ENCODE measurements around the gene ENTPD2. TPM values are rescaled to one million over a fixed set of nuclear protein-coding genes. Genes with fewer than 3 reads are reported as not detected.

ENTPD2 gene
- total RNA-seq, result 1.3 TPM

- DNase-seq (ENCODE audit: low spot score), result no peak
Observed at GRCh38 chr9:137053944-137054931, at the start of gene ENTPD2. Gene ENTPD2, minus strand, starts transcription at chr9:137054061. Its CDS starts 64 bp downstream, at chr9:137053997.

- no peak for DNase-seq (ENCODE audit: low spot score)
Observed at GRCh38 chr9:137103206-137103999, 49.5 kb upstream of the ENTPD2 start.

- no peak for DNase-seq (ENCODE audit: low spot score)
Observed at GRCh38 chr9:137099231-137099630, 45.4 kb upstream of the ENTPD2 start.

- no peak for DNase-seq (ENCODE audit: low spot score)
Observed at GRCh38 chr9:137097761-137098462, 44.1 kb upstream of the ENTPD2 start.

GRCh38 chr9:137096785-137097546 lies 43.1 kb upstream of the ENTPD2 start:
- no peak for DNase-seq (ENCODE audit: low spot score)

- DNase-seq (ENCODE audit: low spot score), result no peak
Observed at GRCh38 chr9:137095664-137096517, 42.0 kb upstream of the ENTPD2 start.

- no peak for DNase-seq (ENCODE audit: low spot score)
Observed at GRCh38 chr9:137089232-137089947, 35.5 kb upstream of the ENTPD2 start.

- no peak for DNase-seq (ENCODE audit: low spot score)
Observed at GRCh38 chr9:137088121-137088520, 34.3 kb upstream of the ENTPD2 start.

GRCh38 chr9:137087409-137087925 lies 33.6 kb upstream of the ENTPD2 start:
- DNase-seq (ENCODE audit: low spot score), result no peak

- peak; percentile 99 for DNase-seq (ENCODE audit: low spot score)
Observed at GRCh38 chr9:137086531-137087408, 32.9 kb upstream of the ENTPD2 start, which contains the start of gene MAN1B1. Gene MAN1B1, plus strand, starts transcription at chr9:137086985. Its CDS starts 15 bp downstream, at chr9:137087000.

GRCh38 chr9:137085920-137086530 lies 32.2 kb upstream of the ENTPD2 start:
- peak; percentile 72 for DNase-seq (ENCODE audit: low spot score)

- no peak for DNase-seq (ENCODE audit: low spot score)
Observed at GRCh38 chr9:137084526-137084925, 30.7 kb upstream of the ENTPD2 start.

GRCh38 chr9:137083394-137084004 lies 29.6 kb upstream of the ENTPD2 start:
- peak; percentile 63 for DNase-seq (ENCODE audit: low spot score)

GRCh38 chr9:137082925-137083290 lies 29.0 kb upstream of the ENTPD2 start:
- DNase-seq (ENCODE audit: low spot score), result no peak

- DNase-seq (ENCODE audit: low spot score), result no peak
Observed at GRCh38 chr9:137082222-137082924, 28.5 kb upstream of the ENTPD2 start.

GRCh38 chr9:137080260-137081122 lies 26.6 kb upstream of the ENTPD2 start:
- no peak for DNase-seq (ENCODE audit: low spot score)

All from ureter (tissue), 1 donor.